Mononuclear cell (primary cell): Measurements from ENCODE around the gene TNFRSF1B. TPM values are rescaled to one million over a fixed set of nuclear protein-coding genes. Genes with fewer than 3 reads are reported as not detected.
"Not testable (repeated sequence)": the region's sequence is repeated elsewhere in the genome, so short reads cannot be mapped to it uniquely, and the experiment has no call there.

Source experiments
- H3K27me3 ChIP-seq: 2 replicates; pipeline ENCODE4 v1.6.0; 2011; ENCODE audit warnings: low read length, control low read depth; ENCODE audit not compliant: insufficient read depth
- H3K4me1 ChIP-seq: 2 replicates; pipeline ENCODE4 v1.5.1; 2011; ENCODE audit warnings: mild to moderate bottlenecking, low read length, control low read depth; ENCODE audit not compliant: insufficient read depth
- H3K4me3 ChIP-seq: 2 replicates; pipeline ENCODE4 v1.5.1; 2011; ENCODE audit warnings: mild to moderate bottlenecking, low read length, moderate library complexity
- H3K9me3 ChIP-seq: 2 replicates; pipeline ENCODE4 v1.5.1; 2011; ENCODE audit warnings: low read depth, mild to moderate bottlenecking, control low read depth, low read length
- total RNA-seq: library from RNA; depleted of rRNA; stranded (reverse); fragments of >200 nt; gene quantifications from one replicate; pipeline ENCODE4 v1.2.3, GENCODE V29; 2012

The TNFRSF1B gene
- total RNA-seq, 1 donor: 210 TPM

- Histone ChIP-seq H3K27me3 (no peaks in the 10 kb centered on the region), H3K9me3 (no peaks in the 10 kb centered on the region), H3K4me3 (no peak overlapping the region), H3K4me1 (no peaks in the 10 kb centered on the region)
Observed at GRCh38 chr1:12220890-12221289, 54.1 kb downstream of the TNFRSF1B start.

- H3K9me3 ChIP-seq, H3K4me1 ChIP-seq, H3K4me3 ChIP-seq, H3K27me3 ChIP-seq: not testable (repeated sequence)
Observed at GRCh38 chr1:12222700-12223099, 55.9 kb downstream of the TNFRSF1B start.

- not testable (repeated sequence) for H3K4me3 ChIP-seq, H3K9me3 ChIP-seq, H3K4me1 ChIP-seq, H3K27me3 ChIP-seq
Observed at GRCh38 chr1:12224092-12224491, 57.3 kb downstream of the TNFRSF1B start.

- H3K4me3 ChIP-seq: no peak overlapping the region
- H3K9me3 ChIP-seq: no peaks in the 10 kb centered on the region
- peaks cover 22% of the 10 kb centered on the region for H3K4me1 ChIP-seq
- H3K27me3 ChIP-seq: no peaks in the 10 kb centered on the region
Observed at GRCh38 chr1:12228979-12229378, 62.2 kb downstream of the TNFRSF1B start.

- Histone ChIP-seq H3K27me3 (no peaks in the 10 kb centered on the region), H3K4me3 (no peak overlapping the region), H3K4me1 (peaks cover 22% of the 10 kb centered on the region), H3K9me3 (no peaks in the 10 kb centered on the region)
Observed at GRCh38 chr1:12229386-12229834, 62.6 kb downstream of the TNFRSF1B start.

GRCh38 chr1:12229835-12230548 lies 63.2 kb downstream of the TNFRSF1B start, which contains the start of gene VPS13D:
TSS of gene VPS13D (plus strand) at chr1:12230030. CDS start at chr1:12234267, 4,237 bp downstream.
- no peaks in the 10 kb centered on the region for H3K9me3 ChIP-seq
- H3K4me1 ChIP-seq: peaks cover 22% of the 10 kb centered on the region
- no peaks in the 10 kb centered on the region for H3K27me3 ChIP-seq
- H3K4me3 ChIP-seq: peak within 1 kb of the TSS; percentile 91

- H3K4me3 ChIP-seq: peak overlapping the region; percentile 91
- no peaks in the 10 kb centered on the region for H3K27me3 ChIP-seq
- H3K9me3 ChIP-seq: no peaks in the 10 kb centered on the region
- H3K4me1 ChIP-seq: peaks cover 22% of the 10 kb centered on the region
Observed at GRCh38 chr1:12230549-12231275, 63.9 kb downstream of the TNFRSF1B start.

GRCh38 chr1:12231276-12231595 lies 64.4 kb downstream of the TNFRSF1B start:
- H3K4me1 ChIP-seq: peaks cover 22% of the 10 kb centered on the region
- H3K9me3 ChIP-seq: no peaks in the 10 kb centered on the region
- H3K27me3 ChIP-seq: no peaks in the 10 kb centered on the region
- H3K4me3 ChIP-seq: peak overlapping the region; percentile 91

- no peak overlapping the region for H3K4me3 ChIP-seq
- no peaks in the 10 kb centered on the region for H3K27me3 ChIP-seq
- no peaks in the 10 kb centered on the region for H3K9me3 ChIP-seq
- H3K4me1 ChIP-seq: peaks cover 22% of the 10 kb centered on the region
Observed at GRCh38 chr1:12232221-12232620, 65.4 kb downstream of the TNFRSF1B start.

GRCh38 chr1:12244078-12244477 lies 77.3 kb downstream of the TNFRSF1B start:
- Histone ChIP-seq H3K9me3 (no peaks in the 10 kb centered on the region), H3K27me3 (no peaks in the 10 kb centered on the region), H3K4me3 (no peak overlapping the region), H3K4me1 (no peaks in the 10 kb centered on the region)

- H3K9me3 ChIP-seq: no peaks in the 10 kb centered on the region
- no peaks in the 10 kb centered on the region for H3K4me1 ChIP-seq
- no peaks in the 10 kb centered on the region for H3K27me3 ChIP-seq
- no peak overlapping the region for H3K4me3 ChIP-seq
Observed at GRCh38 chr1:12244585-12244984, 77.8 kb downstream of the TNFRSF1B start.

GRCh38 chr1:12245116-12245515 lies 78.3 kb downstream of the TNFRSF1B start:
- no peak overlapping the region for H3K4me3 ChIP-seq
- H3K9me3 ChIP-seq: no peaks in the 10 kb centered on the region
- no peaks in the 10 kb centered on the region for H3K4me1 ChIP-seq
- H3K27me3 ChIP-seq: no peaks in the 10 kb centered on the region

- Histone ChIP-seq H3K4me1 (no peaks in the 10 kb centered on the region), H3K27me3 (no peaks in the 10 kb centered on the region), H3K9me3 (no peaks in the 10 kb centered on the region), H3K4me3 (no peak overlapping the region)
Observed at GRCh38 chr1:12245733-12246132, 78.9 kb downstream of the TNFRSF1B start.

GRCh38 chr1:12246584-12246983 lies 79.8 kb downstream of the TNFRSF1B start:
- Histone ChIP-seq H3K4me3 (no peak overlapping the region), H3K4me1 (no peaks in the 10 kb centered on the region), H3K27me3 (no peaks in the 10 kb centered on the region), H3K9me3 (no peaks in the 10 kb centered on the region)

- H3K4me1 ChIP-seq: no peaks in the 10 kb centered on the region
- H3K9me3 ChIP-seq: no peaks in the 10 kb centered on the region
- no peak overlapping the region for H3K4me3 ChIP-seq
- no peaks in the 10 kb centered on the region for H3K27me3 ChIP-seq
Observed at GRCh38 chr1:12249181-12249580, 82.4 kb downstream of the TNFRSF1B start.

GRCh38 chr1:12249748-12250147 lies 83.0 kb downstream of the TNFRSF1B start:
- no peaks in the 10 kb centered on the region for H3K9me3 ChIP-seq
- H3K4me3 ChIP-seq: no peak overlapping the region
- no peaks in the 10 kb centered on the region for H3K27me3 ChIP-seq
- H3K4me1 ChIP-seq: no peaks in the 10 kb centered on the region
